Posterior vena cava (tissue), 2 donors: ENCODE results near the gene NLRP4. TPM values are rescaled to one million over a fixed set of nuclear protein-coding genes. Genes with fewer than 3 reads are reported as not detected.

Source experiments
- DNase-seq: peaks from one replicate; pipeline ENCODE4 v3.0.0-alpha.2; 2020; ENCODE audit warnings: low spot score
- intact Hi-C, 2 donors: fragments of 100-400 bp; cut with DNase I; formaldehyde crosslinking; loops; one replicate each; pipeline versions ENCODE4 v1.14.1 to v1.14.2; 2022 to 2023
- long read RNA-seq, 2 donors: library from polyadenylated mRNA; unstranded; transcript quantifications; one replicate each; pipeline ENCODE4 v2.0.0, GENCODE V29; 2020 to 2021
- total RNA-seq, 2 donors: library from RNA; stranded (reverse); fragmentation: NEBNext Ultra II Directional; extraction: Animal tissue kit (Norgen Biotek cat#: 25700); gene quantifications; one replicate each; pipeline ENCODE4 v1.2.1, GENCODE V29; 2021
- donor health status: DM: yes; HTN: yes; CAD: no.
- donor health status: DM: yes; HTN: yes; CAD: no.

The NLRP4 gene
- not detected for total RNA-seq
- long read RNA-seq, donor 1, result 0 reads
- long read RNA-seq, donor 2, result 0 reads

GRCh38 chr19:55836340-55836739 is at the start of gene NLRP4:
Gene NLRP4 (plus strand): TSS chr19:55836540. CDS start chr19:55852081, 15,541 bp downstream.
- no peak for DNase-seq
- intact Hi-C loops, result no loop called here

GRCh38 chr19:55795021-55795420 is 41.3 kb upstream of the NLRP4 start:
- no peak for DNase-seq
- intact Hi-C loops, result loop anchor here in 1 of 2 donors (5.0 kb wide), 1 partner anchor 1983 kb away; no protein-coding TSS in a partner anchor

- no peak for DNase-seq
Measured at GRCh38 chr19:55801416-55801815, 34.9 kb upstream of the NLRP4 start.

GRCh38 chr19:55802281-55802680 is 34.1 kb upstream of the NLRP4 start:
- intact Hi-C loops, result no loop called here
- DNase-seq, result no peak

More at GRCh38 chr19:55801416-55801815, 34.9 kb upstream of the NLRP4 start:
- intact Hi-C loops, result no loop called here

GRCh38 chr19:55809381-55810058 is 26.8 kb upstream of the NLRP4 start:
- intact Hi-C loops, result no loop called here
- no peak for DNase-seq

GRCh38 chr19:55811340-55811739 is 25.0 kb upstream of the NLRP4 start:
- intact Hi-C loops, result no loop called here
- DNase-seq, result no peak

GRCh38 chr19:55812449-55812848 is 23.9 kb upstream of the NLRP4 start:
- intact Hi-C loops, result no loop called here
- DNase-seq, result no peak

- intact Hi-C loops, result no loop called here
- DNase-seq, result no peak
Measured at GRCh38 chr19:55813906-55814305, 22.4 kb upstream of the NLRP4 start.

GRCh38 chr19:55820037-55820436 is 16.3 kb upstream of the NLRP4 start:
- intact Hi-C loops, result no loop called here
- no peak for DNase-seq

GRCh38 chr19:55830656-55831055 is 5.7 kb upstream of the NLRP4 start:
- intact Hi-C loops, result no loop called here
- DNase-seq, result no peak

GRCh38 chr19:55831846-55832245 is 4.5 kb upstream of the NLRP4 start, which contains the start of gene NLRP11:
Gene NLRP11 (minus strand): TSS chr19:55831999. CDS start chr19:55818174, 13,825 bp downstream.
- intact Hi-C loops, result no loop called here
- no peak for DNase-seq

GRCh38 chr19:55832676-55833075 is 3.7 kb upstream of the NLRP4 start:
- intact Hi-C loops, result no loop called here
- no peak for DNase-seq

GRCh38 chr19:55838251-55838650 is 1.9 kb downstream of the NLRP4 start:
- intact Hi-C loops, result no loop called here
- DNase-seq, result no peak

GRCh38 chr19:55838906-55839305 is 2.6 kb downstream of the NLRP4 start:
- no peak for DNase-seq
- intact Hi-C loops, result no loop called here

GRCh38 chr19:55855160-55855559 is 18.8 kb downstream of the NLRP4 start:
- no peak for DNase-seq
- intact Hi-C loops, result no loop called here

- intact Hi-C loops, result no loop called here
- no peak for DNase-seq
Measured at GRCh38 chr19:55857149-55857548, 20.8 kb downstream of the NLRP4 start.

GRCh38 chr19:55857974-55858373 is 21.6 kb downstream of the NLRP4 start:
- intact Hi-C loops, result no loop called here
- DNase-seq, result no peak

GRCh38 chr19:55858401-55858800 is 22.1 kb downstream of the NLRP4 start:
- intact Hi-C loops, result no loop called here
- no peak for DNase-seq

- intact Hi-C loops, result no loop called here
- no peak for DNase-seq
Measured at GRCh38 chr19:55858969-55859368, 22.6 kb downstream of the NLRP4 start.

GRCh38 chr19:55866521-55866920 is 30.2 kb downstream of the NLRP4 start:
- DNase-seq, result no peak

GRCh38 chr19:55867101-55867500 is 30.8 kb downstream of the NLRP4 start:
- intact Hi-C loops, result no loop called here
- no peak for DNase-seq

More at GRCh38 chr19:55866521-55866920, 30.2 kb downstream of the NLRP4 start:
- intact Hi-C loops, result no loop called here
